Raji (cell line): ENCODE data around the gene EPB41L1.

Experiments used
- POLR2A ChIP-seq: IDR thresholded peaks from 2 replicates; pipeline ENCODE4 v1.6.1; 2011; ENCODE audit warnings: low read depth, low read length, control low read depth; ENCODE audit not compliant: insufficient read depth

Gene EPB41L1

DNA sequence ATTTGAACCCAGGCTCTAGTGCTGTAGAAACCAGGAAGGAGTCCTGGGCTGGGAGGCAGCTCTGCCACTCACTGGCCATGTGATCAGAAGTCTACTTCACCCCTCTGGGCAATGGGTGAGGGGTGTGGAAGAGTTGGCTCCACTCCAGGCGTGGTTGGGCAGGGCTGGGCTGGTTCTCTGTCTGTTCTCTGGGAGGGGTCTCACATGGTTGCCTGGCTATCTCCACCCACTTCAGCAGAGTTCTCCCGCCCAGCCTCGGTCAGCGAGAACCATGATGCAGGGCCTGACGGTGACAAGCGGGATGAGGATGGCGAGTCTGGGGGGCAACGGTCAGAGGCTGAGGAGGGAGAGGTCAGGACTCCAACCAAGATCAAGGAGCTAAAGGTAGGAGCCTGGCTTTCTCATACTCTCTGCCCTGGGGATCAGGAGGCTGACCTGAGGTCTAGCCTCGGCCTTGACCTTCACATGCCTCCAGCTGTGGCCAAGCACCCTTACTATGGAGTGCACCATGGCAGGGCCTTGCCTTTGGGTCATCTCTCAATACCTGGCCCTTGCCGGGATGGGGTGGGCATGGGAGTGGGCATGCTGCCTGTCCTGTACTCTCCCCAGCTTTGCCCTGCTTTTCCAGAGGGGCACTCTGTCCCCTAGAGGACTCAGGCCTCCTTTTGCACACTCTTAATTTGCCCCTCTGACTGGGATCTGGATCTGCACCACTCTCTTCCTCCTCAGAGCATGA, 39.6 kb downstream of the EPB41L1 start:
- no peak for TF ChIP-seq POLR2A

DNA sequence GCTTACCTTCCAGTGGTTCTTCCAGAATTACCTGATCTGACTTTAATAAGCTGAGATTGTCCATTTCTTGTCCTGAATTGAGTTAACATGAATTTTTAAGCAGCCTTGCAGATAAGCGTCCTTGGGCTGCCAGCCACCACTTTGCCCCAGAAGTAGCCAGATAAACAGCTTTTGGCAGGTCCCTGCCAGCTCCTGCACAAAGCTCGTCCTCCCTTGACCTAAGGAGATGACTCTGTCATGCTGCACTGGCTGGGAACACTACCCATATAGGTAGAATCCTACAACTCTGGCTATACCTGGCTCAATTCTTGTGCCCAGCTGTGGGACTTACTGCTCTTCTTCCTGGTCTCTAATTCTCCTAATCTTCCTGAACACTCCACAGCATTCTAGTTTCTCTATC, 42.1 kb downstream of the EPB41L1 start:
- no peak for TF ChIP-seq POLR2A

DNA sequence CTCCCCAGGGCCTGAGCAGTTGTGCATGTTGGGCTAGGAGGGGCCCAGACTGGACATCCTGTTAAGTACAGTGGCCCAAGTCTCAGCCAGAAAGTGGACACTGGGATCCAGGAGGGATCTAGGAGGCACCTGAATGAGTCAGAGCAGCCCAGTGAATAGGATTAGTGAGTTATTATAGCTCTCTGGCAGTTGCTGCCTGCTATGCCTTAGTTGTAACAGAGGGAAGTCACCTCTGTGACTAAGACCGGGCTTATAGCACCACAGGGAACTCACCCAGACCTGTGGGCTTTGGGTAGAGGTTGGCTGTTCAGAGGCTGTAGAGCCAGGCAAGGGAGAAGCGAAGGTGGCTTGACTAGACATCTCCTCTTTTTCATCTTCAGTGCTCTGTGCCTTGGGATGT, 42.7 kb downstream of the EPB41L1 start:
- no peak for TF ChIP-seq POLR2A

DNA sequence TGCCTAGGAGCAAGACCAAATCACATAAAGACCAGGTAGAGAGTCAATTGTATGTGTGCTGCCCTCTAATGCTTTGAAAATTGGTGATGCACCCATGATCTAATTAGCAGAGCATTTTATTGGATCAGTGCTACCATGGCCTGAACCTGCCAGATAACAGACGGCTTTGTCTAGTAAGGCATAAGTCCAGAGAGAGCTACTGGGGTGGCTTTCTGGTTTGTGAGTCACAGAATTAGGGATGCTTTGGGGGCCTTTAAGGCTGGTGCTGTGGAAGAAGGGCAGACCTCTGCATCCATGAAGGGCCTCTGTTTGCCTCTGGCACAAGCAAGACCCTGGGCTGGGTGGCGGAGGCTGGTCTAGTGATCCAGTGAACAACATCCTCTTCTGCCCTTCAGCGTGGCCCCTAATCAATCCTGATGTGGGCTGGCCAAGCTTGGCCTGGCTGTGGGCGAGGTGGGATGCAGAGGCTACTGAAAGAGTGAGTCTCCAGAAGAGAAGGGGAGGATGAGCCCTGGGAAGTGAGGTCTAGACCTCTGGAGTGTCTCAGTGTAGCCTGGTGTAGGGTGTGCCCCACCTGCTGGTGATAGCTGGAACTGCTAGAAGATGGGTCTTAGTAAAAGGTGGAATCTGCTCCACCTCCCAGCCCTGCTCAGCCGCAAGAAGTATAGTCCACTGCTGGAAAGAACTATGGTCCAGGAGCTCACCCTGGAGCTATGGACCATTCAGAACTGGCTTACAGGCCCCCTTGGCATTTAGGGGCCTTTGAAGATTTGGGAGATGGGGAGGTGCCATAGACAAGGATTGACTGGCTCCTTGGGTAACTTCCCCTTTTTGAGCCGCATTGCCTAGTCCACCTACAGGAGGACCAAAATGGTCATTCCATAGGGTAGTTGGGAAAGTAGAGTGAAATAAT, 45.1 kb downstream of the EPB41L1 start:
- TF ChIP-seq POLR2A: no peak

DNA sequence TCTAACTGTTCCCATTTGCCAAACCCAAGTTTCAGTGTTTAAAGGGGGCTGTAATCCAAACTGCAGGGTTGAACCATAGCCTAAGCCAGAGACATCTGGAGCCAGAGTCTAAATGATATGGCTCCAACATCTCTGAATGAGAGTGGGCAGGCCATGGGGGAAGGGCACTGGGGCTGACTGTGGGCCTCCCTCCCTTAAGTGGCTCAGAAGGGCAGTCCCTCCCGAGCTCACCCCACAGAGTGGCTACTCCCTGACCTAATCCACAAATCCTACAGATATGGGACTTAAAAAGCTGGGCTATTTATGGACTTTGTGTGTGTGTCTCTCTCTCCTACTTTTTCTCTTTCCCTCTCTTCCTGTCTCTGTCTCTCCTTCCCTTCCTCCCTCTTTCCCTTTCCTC, 45.9 kb downstream of the EPB41L1 start:
- no peak for TF ChIP-seq POLR2A

DNA sequence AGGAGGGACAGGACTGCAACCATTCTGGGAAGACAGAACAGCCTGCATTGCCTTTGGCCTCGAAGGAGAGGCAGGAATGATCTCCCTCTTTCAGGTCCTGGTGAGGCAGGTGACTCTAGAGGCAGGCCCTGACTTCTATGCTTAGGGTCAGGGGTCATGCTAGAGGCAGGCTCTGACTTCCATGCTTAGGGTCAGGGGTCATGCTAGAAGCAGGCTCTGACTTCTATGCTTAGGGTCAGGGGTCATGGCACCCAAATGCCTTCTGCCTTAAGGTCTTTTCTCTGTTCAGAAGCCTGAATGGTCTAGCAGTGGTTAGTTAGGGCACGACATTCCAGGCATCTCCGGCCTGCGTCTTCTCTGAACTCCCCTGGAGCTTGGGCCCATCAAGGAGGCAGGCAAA, 46.7 kb downstream of the EPB41L1 start:
- TF ChIP-seq POLR2A: no peak

DNA sequence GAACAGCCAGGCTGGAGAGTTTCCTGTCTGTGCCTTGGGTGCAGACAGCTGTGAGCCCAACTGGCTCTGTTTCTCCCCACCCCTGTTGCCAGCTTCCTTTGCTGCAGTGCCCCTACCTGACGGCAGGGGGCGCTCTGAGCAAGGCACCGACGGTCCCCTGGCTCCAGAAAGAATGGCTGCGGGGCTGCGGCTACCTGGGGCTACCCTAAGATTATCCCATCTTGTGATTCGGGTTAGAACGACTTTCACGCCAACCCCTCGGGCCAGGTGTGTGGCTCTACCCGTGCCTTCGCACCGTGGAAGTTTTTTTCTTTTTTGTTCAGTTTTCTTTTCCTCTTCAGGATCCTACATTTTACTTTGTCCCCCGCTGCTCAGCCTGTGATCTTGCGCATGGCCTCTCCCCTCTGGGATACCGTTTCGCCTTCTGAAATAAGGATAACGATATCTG, 48.4 kb downstream of the EPB41L1 start:
- TF ChIP-seq POLR2A: no peak

DNA sequence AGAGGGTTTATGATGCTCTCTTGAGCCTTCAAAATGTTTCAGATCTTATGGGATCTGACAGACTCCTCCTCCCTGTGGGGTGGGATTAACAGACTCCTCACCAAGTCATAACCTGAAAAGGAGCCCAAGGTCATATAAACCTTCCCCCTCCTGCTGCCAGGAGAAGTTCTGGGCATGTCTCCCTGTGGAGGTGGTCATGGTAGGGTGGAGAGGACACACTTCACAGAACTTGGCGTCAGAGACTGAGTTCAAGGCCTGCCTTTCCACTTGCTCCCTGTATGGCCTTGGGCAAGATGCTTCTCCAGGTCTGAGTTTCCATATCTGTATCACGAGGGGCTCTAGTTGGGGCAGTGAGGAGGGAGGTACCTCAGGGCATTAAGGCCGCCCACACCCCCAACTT, 49.3 kb downstream of the EPB41L1 start:
- TF ChIP-seq POLR2A: no peak

DNA sequence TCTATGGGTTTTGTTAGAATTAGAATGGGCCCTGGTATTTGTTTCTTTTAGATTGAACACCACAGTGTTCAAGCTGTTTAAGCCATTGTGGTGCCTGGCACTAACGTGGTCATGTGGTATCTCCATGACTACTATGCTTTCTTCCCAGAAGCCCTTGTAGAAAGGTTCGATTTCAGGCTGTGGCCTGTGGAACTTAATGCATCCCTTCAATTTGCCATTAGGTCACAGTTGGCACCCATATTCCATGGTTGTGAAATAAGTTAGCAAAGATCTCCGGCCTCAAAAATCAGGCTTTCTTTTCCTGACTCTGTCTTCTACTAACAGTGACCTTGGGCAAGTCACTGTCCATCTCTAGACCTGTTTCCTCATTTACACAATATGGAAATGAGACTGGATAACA, 50.5 kb downstream of the EPB41L1 start:
- TF ChIP-seq POLR2A: no peak

DNA sequence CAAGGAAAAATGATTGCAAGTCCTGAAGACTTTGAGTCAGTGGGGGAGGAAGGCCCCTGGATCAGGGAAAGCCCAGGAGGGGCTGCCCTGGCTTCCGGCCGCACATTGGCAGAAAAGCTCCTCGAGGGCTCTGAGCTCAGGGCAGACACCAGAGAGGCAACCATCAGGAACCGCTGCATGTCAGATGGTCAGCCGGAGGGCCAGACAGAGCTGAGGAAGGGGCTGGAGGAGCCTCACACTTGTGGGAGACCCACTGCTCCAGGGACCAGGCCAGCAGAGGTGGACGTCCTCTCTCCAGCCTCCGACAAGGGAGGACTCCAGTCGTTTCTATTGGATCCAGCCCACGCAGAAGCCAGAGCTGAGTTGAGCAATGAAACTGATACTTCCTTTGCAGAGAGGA, 51.5 kb downstream of the EPB41L1 start:
- no peak for TF ChIP-seq POLR2A

DNA sequence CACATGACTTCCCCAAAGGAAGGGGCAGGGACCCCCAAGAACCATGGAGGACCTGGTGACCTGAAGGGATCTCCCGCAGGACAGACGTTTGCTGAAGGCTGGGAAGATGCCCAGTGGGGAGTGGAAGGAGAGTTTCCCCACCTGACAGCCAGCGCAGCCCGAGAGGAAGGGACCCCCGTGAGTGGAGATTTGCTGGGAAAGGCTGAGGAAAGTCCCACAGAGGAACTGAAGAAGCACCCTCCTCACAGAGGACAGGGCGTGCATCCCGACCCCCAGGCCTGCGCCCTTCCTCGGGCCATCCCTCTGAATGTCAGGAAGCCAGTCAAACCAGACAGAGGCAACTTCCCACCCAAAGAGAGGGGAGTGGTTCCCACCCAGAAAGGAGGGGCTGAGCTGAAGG, 52.1 kb downstream of the EPB41L1 start:
- TF ChIP-seq POLR2A: no peak

DNA sequence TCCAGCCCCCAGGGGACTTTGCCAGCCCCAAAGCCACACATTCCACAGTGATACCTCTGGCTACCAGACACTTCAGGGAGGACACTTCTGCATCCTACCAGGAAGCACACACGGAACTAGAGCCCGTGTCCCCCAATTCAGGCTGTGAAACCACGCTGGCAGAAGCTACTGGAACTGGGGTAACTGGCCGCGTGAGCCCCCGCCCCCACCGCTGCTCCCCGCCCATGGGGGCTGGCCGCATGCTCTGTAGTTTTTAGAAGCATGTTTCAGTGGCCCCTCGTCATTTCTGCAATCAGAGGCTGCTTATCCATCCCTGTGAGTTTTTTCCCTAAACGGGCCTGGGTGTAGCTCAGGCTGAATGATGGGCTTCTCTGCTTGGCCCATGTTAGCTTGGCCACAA, 53.1 kb downstream of the EPB41L1 start:
- TF ChIP-seq POLR2A: no peak

DNA sequence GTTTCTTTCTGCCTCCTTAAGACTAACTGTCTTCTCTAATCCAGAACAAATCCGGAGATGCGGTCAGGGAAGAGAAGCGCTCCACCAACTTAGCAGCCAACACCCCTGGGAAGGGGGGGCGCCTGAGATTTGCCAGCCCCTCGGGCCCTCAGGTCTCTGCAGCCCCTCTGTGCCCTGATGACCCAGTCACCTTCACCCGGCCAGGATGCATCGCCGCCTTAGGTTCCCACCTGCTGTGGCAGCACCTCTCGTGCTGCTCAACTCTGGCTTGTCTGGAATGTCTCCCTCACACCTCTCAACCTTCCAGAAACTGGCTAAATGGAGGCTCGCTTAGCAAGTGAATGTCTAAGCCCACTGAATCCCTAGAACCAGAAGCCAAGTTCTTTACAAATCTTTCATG, 53.7 kb downstream of the EPB41L1 start:
- TF ChIP-seq POLR2A: no peak

DNA sequence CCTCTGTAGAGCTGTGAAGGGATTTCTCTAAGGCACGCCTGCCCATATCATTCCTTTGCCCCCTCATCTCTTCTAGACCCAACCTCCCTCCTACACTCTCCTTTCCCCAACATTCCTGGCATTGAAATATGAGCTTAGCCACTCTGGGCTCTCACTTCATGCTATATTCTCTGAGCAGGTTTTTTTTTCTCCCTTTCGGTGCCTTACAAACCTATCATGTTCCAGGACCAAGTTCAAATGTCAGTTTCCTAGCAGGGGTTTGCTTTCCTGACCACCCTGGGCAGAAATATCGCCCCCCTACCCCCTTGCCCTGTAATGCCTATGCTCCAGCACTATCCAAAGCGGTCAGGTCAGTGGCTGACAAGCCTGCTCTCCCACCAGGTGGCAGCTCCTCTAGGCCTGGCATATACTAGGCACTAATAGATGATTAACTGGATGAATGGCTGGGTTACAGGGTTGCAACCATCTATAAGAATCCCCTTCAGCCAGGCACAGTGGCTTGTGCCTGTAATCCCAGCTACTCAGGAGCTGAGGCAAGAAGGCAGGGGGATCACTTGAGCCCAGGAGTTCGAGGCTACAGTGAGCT, 56.0 kb downstream of the EPB41L1 start:
- TF ChIP-seq POLR2A: no peak

DNA sequence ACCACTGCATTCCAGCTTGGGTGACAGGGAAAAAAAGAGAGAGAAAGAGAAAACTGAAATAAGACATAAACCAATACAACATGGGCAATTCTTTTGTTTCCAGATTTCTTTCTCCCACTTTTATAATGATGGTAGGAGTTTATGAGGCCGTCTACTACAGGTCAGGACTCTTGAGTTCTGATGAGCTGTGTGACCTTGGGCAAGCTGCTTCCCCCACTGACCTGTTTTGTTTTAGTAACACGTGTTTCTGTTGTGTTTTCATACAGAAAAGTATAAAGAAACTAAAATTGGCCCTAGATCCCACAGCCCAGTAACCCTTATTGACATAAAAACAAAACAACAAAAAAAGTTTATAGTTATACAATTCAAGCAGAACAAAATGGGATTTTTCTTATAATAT, 58.8 kb downstream of the EPB41L1 start:
- TF ChIP-seq POLR2A: no peak
